Measurements from ENCODE around the gene HMGN1. TPM values are rescaled to one million over a fixed set of nuclear protein-coding genes. Genes with fewer than 3 reads are reported as not detected.

HMGN1 gene
- polyA plus RNA-seq, 1 of the 3 experiments (the other 2 are of a cell fraction) = 219 TPM

- no peak for TF ChIP-seq CHD2 (IDR thresholded peaks at IDR 0.05; ENCODE audit: low read length, partially characterized antibody)
- TF ChIP-seq SIN3A (IDR thresholded peaks at IDR 0.05; ENCODE audit: borderline replicate concordance, low read depth, low read length) = no peak
- no peak for TF ChIP-seq RCOR1 (IDR thresholded peaks at IDR 0.05; ENCODE audit: low read length)
These were observed 44.1 kb upstream of the HMGN1 start (continued) for GRCh38 chr21:39392981-39393380.

GRCh38 chr21:39390212-39390765 lies 41.4 kb upstream of the HMGN1 start:
- POLR2A ChIA-PET = no interaction called here
- Histone ChIP-seq H3K4me1 (ENCODE audit: control insufficient read depth in 1 of 2, insufficient read depth in 2 of 2, low read depth in 1 of 2, low read length in 1 of 2) (peaks cover 4 to 15% of the 10 kb centered on the region in 2 experiments; a peak in 3 of 4 replicates), H3K27me3 (ENCODE audit: insufficient read depth) (no peaks in the 10 kb centered on the region), H4K20me1 (ENCODE audit: insufficient read depth) (peaks cover 4% of the 10 kb centered on the region; the same call in 1 of the 2 replicates), H3K9me2 (no peaks in the 10 kb centered on the region), H3F3A (replicated peaks; ENCODE audit: insufficient read depth) (peaks cover 14% of the 10 kb centered on the region), H3K4me2 (no peak overlapping the region), H3K9ac (no peak overlapping the region), H3K9me3 (no peaks in the 10 kb centered on the region), H3K4me3 (ENCODE audit: low read depth in 2 of 2, low read length in 1 of 2) (no peak overlapping the region), H3K27ac (ENCODE audit: low read depth in 2 of 2, low read length in 1 of 2) (no peak overlapping the region), H3K36me3 (replicated peaks in 1 of 2; ENCODE audit: control insufficient read depth in 1 of 2, insufficient read depth in 2 of 2, low read length in 1 of 2) (peaks cover 28 to 43% of the 10 kb centered on the region in 2 experiments), H2AFZ (ENCODE audit: low read depth) (no peak overlapping the region), H3K79me2 (ENCODE audit: insufficient read depth) (peaks cover 48% of the 10 kb centered on the region)
- CTCF ChIA-PET = interaction anchor here (0.6 to 2.2 kb wide), 3 partner anchors 10 to 52 kb away, joined by 3 to 6 read pairs (median 3); no protein-coding TSS in a partner anchor
- TF ChIP-seq MEF2A (IDR thresholded peaks at IDR 0.05; ENCODE audit: borderline replicate concordance, low read depth) (no peak), USF2 (IDR thresholded peaks at IDR 0.05; ENCODE audit: borderline replicate concordance, low read depth, low read length) (no peak), TAF1 (IDR thresholded peaks at IDR 0.05; ENCODE audit: borderline replicate concordance, low read depth, low read length) (no peak)
- no peak for DNase-seq
- whole genome bisulfite sequencing (ENCODE audit: low lambda C conversion rate) = 84% methylated on average over 12 of the region's 16 CpGs

- H3K4me3 ChIP-seq (ENCODE audit: low read depth in 2 of 2, low read length in 1 of 2) = peak overlapping the region; percentile 44 to 76
- CTCF ChIA-PET = no interaction called here
- peaks cover 4% of the 10 kb centered on the region; the same call in 1 of the 2 replicates for H4K20me1 ChIP-seq (ENCODE audit: insufficient read depth)
- peak overlapping the region; percentile 69; the same call in 1 of the 2 replicates for H3K9ac ChIP-seq
- H3K9me2 ChIP-seq = no peaks in the 10 kb centered on the region
- peaks cover 59% of the 10 kb centered on the region for H3K79me2 ChIP-seq (ENCODE audit: insufficient read depth)
- peaks cover 22 to 29% of the 10 kb centered on the region in 2 experiments for H3K36me3 ChIP-seq (replicated peaks in 1 of 2; ENCODE audit: control insufficient read depth in 1 of 2, insufficient read depth in 2 of 2, low read length in 1 of 2)
- no peak for TF ChIP-seq GATA2 (CRISPR knock-in tag; IDR thresholded peaks at IDR 0.05)
- peak; percentile 17; the same call in 1 of the 2 replicates for TF ChIP-seq CTCF (IDR thresholded peaks at IDR 0.05)
- H3K4me1 ChIP-seq (ENCODE audit: control insufficient read depth in 1 of 2, insufficient read depth in 2 of 2, low read depth in 1 of 2, low read length in 1 of 2) = peaks cover 4 to 17% of the 10 kb centered on the region in 2 experiments; a peak in 3 of 4 replicates
- H3K4me2 ChIP-seq = peak overlapping the region; percentile 96
- H3F3A ChIP-seq (replicated peaks; ENCODE audit: insufficient read depth) = peaks cover 14% of the 10 kb centered on the region
- POLR2A ChIA-PET = no interaction called here
- H2AFZ ChIP-seq (ENCODE audit: low read depth) = no peak overlapping the region
- no peaks in the 10 kb centered on the region for H3K27me3 ChIP-seq (ENCODE audit: insufficient read depth)
- peak overlapping the region in 1 of 2 experiments; percentile 67; a peak in 1 of 4 replicates for H3K27ac ChIP-seq (ENCODE audit: low read depth in 2 of 2, low read length in 1 of 2)
- WGBS (ENCODE audit: low lambda C conversion rate) = 53% methylated on average over 3 of the region's 10 CpGs
- no peak for DNase-seq
- no peaks in the 10 kb centered on the region for H3K9me3 ChIP-seq
These were observed 39.9 kb upstream of the HMGN1 start for GRCh38 chr21:39388811-39389155.

Measured in SK-N-SH (cell line).